Neutrophil (primary cell): ENCODE data around the gene SPAST.

Experiments
- H3K27ac ChIP-seq: fragments of 200-600 bp; sonication (generic); 2 replicates; pipeline ENCODE4 v1.5.1; 2016; ENCODE audit warnings: mild to moderate bottlenecking, moderate library complexity
- H3K27me3 ChIP-seq: fragments of 200-600 bp; sonication (generic); 2 replicates; pipeline ENCODE4 v1.6.0; 2016; ENCODE audit warnings: mild to moderate bottlenecking
- H3K36me3 ChIP-seq: fragments of 200-600 bp; sonication (generic); 2 replicates; pipeline ENCODE4 v1.5.1; 2017
- H3K4me1 ChIP-seq, 2 experiments: fragments of 200-600 bp in 1 of 2; sonication (generic) in 1 of 2; 1 replicate in 1 of 2; 2 replicates in 1 of 2; pipeline versions ENCODE4 v1.5.1 to v1.6.1; 2013 to 2016; ENCODE audit warnings: low read depth in 1 of 2, low read length in 1 of 2, mild to moderate bottlenecking in 1 of 2, moderate library complexity in 1 of 2; ENCODE audit not compliant: control insufficient read depth in 1 of 2, insufficient read depth in 1 of 2
- H3K4me3 ChIP-seq, 2 experiments: fragments of 200-600 bp in 1 of 2; sonication (generic) in 1 of 2; 1 replicate in 1 of 2; 2 replicates in 1 of 2; pipeline ENCODE4 v1.5.1; 2013 to 2016; ENCODE audit warnings: low read depth in 1 of 2, low read length in 1 of 2, mild to moderate bottlenecking in 1 of 2, moderate library complexity in 1 of 2
- H3K9me3 ChIP-seq: fragments of 200-600 bp; sonication (generic); 2 replicates; pipeline ENCODE4 v1.5.1; 2016
- CTCF ChIP-seq: fragments of 200-600 bp; sonication (generic); IDR thresholded peaks from 2 replicates; pipeline ENCODE4 v1.5.1; 2016; ENCODE audit warnings: antibody characterized with exemption

Gene SPAST

GRCh38 chr2:32064713-32065112 is 1.4 kb downstream of the SPAST start:
- no peak for TF ChIP-seq CTCF
- H3K9me3 ChIP-seq = no peaks in the 10 kb centered on the region
- H3K4me3 ChIP-seq = peak overlapping the region; percentile 94 to 99
- H3K36me3 ChIP-seq = peaks cover 9% of the 10 kb centered on the region
- peak overlapping the region; percentile 97 for H3K27ac ChIP-seq
- H3K27me3 ChIP-seq = no peaks in the 10 kb centered on the region
- H3K4me1 ChIP-seq = peaks cover 32 to 39% of the 10 kb centered on the region in 2 experiments

GRCh38 chr2:32067549-32067948 is 4.2 kb downstream of the SPAST start:
- no peaks in the 10 kb centered on the region for H3K27me3 ChIP-seq
- no peak overlapping the region for H3K4me3 ChIP-seq
- TF ChIP-seq CTCF = no peak
- no peaks in the 10 kb centered on the region for H3K9me3 ChIP-seq
- peaks cover 30 to 34% of the 10 kb centered on the region in 2 experiments for H3K4me1 ChIP-seq
- H3K27ac ChIP-seq = no peak overlapping the region
- H3K36me3 ChIP-seq = peaks cover 14% of the 10 kb centered on the region

GRCh38 chr2:32074134-32074506 is 10.8 kb downstream of the SPAST start:
- H3K36me3 ChIP-seq = peaks cover 18% of the 10 kb centered on the region
- no peak overlapping the region for H3K4me3 ChIP-seq
- no peaks in the 10 kb centered on the region for H3K27me3 ChIP-seq
- H3K9me3 ChIP-seq = no peaks in the 10 kb centered on the region
- no peak overlapping the region for H3K27ac ChIP-seq
- TF ChIP-seq CTCF = no peak
- peaks cover 6 to 7% of the 10 kb centered on the region in 2 experiments for H3K4me1 ChIP-seq

- Histone ChIP-seq H3K9me3 (no peaks in the 10 kb centered on the region), H3K27me3 (no peaks in the 10 kb centered on the region), H3K27ac (no peak overlapping the region), H3K36me3 (peaks cover 11% of the 10 kb centered on the region), H3K4me3 (no peak overlapping the region), H3K4me1 (no peaks in the 10 kb centered on the region)
- TF ChIP-seq CTCF = no peak
Observed at GRCh38 chr2:32095671-32096070, 32.3 kb downstream of the SPAST start.

GRCh38 chr2:32108111-32108510 is 44.8 kb downstream of the SPAST start:
- Histone ChIP-seq H3K9me3 (no peaks in the 10 kb centered on the region), H3K4me3 (no peak overlapping the region), H3K4me1 (no peaks in the 10 kb centered on the region), H3K36me3 (peaks cover 23% of the 10 kb centered on the region), H3K27ac (no peak overlapping the region), H3K27me3 (no peaks in the 10 kb centered on the region)
- TF ChIP-seq CTCF = no peak

- Histone ChIP-seq H3K27me3 (no peaks in the 10 kb centered on the region), H3K9me3 (no peaks in the 10 kb centered on the region), H3K4me3 (no peak overlapping the region), H3K27ac (no peak overlapping the region), H3K4me1 (no peaks in the 10 kb centered on the region), H3K36me3 (peaks cover 64% of the 10 kb centered on the region)
- no peak for TF ChIP-seq CTCF
Observed at GRCh38 chr2:32118055-32118454, 54.7 kb downstream of the SPAST start.
